HepG2 (cell line): ENCODE results near the gene LYSET. TPM values are rescaled to one million over a fixed set of nuclear protein-coding genes. Genes with fewer than 3 reads are reported as not detected.
A peak's percentile ranks its signal among the peaks of the same experiment; 100 is the strongest.

Experiments used
- ATAC-seq: fragments of 200-7000 bp; cut with Tn5 transposase; 3 replicates; pipeline ENCODE4 v1.9.1; 2020; ENCODE audit warnings: mild to moderate bottlenecking, moderate library complexity
- Bru-seq: library from RNA; stranded (reverse); fragments of 400-500 nt; gene quantifications from one replicate; lab custom pipeline; 2021; lab: Mats Ljungman, UMichigan
- BruChase-seq, 2 experiments: library from RNA; stranded (reverse); fragments of 400-500 nt; gene quantifications; one replicate each; lab custom pipeline; 2021; lab: Mats Ljungman, UMichigan
- BruUV-seq: library from RNA; stranded (reverse); fragments of 400-500 nt; replicated peaks from 2 replicates; lab custom pipeline; 2021; lab: Mats Ljungman, UMichigan
- CTCF ChIA-PET: fragments of 300-600 bp; formaldehyde crosslinking; extraction: SDS; loops from one replicate; lab custom pipeline; 2021; ENCODE audit warnings: low total read pairs, inconsistent platforms, low intra/inter-chr PET ratio; lab: Yijun Ruan, JAX
- POLR2A ChIA-PET: fragments of 350-600 bp; sonication (Branson Sonifier 250); formaldehyde crosslinking; loops from one replicate; lab custom pipeline; 2020; ENCODE audit warnings: antibody characterized with exemption, inconsistent platforms; lab: Yijun Ruan, JAX
- DNase-seq: peaks from one replicate; pipeline ENCODE4 v3.0.0-alpha.2; 2015; ENCODE audit warnings: low spot score
- FAIRE-seq: peaks from 3 replicates; lab custom pipeline; 2011; peaks lifted over from hg19 to GRCh38; lab: Jason Lieb, UNC
- H2AFZ ChIP-seq: one replicate; pipeline ENCODE4 v1.6.1; 2011; ENCODE audit warnings: low read length, inconsistent platforms
- H3K27ac ChIP-seq: fragments of 300-600 bp; 3 replicates; pipeline ENCODE4 v1.8.0; 2011; ENCODE audit warnings: mixed run types, mild to moderate bottlenecking, mixed read lengths, low read length, inconsistent platforms; ENCODE audit not compliant: insufficient read depth; ENCODE audit errors: extremely low read length
- H3K27me3 ChIP-seq, 2 experiments: fragments of 200-600 bp in 1 of 2; 2 replicates in 1 of 2; 3 replicates in 1 of 2; pipeline versions ENCODE4 v1.6.0 to v1.8.0; 2011; ENCODE audit warnings: low read length in 2 of 2, mild to moderate bottlenecking in 2 of 2, moderate library complexity in 2 of 2, inconsistent platforms in 1 of 2; ENCODE audit not compliant: insufficient read depth in 2 of 2, control insufficient read depth in 1 of 2
- H3K36me3 ChIP-seq, 2 experiments: fragments of 200-600 bp in 1 of 2; replicated peaks in 1 of 2; 2 replicates in 1 of 2; 3 replicates in 1 of 2; pipeline versions ENCODE4 v1.5.1 to v1.8.0; 2011; ENCODE audit warnings: low read length in 2 of 2, inconsistent platforms in 1 of 2; ENCODE audit not compliant: insufficient read depth in 2 of 2, control insufficient read depth in 1 of 2
- H3K4me1 ChIP-seq: 2 replicates; pipeline ENCODE4 v1.5.1; 2012; ENCODE audit warnings: low read length, inconsistent platforms; ENCODE audit not compliant: insufficient read depth
- H3K4me2 ChIP-seq: 2 replicates; pipeline ENCODE4 v1.6.0; 2011; ENCODE audit warnings: low read depth, low read length, inconsistent platforms
- H3K4me3 ChIP-seq, 3 experiments: fragments of 200-600 bp in 1 of 3; sonication (generic), shearing (Covaris generic) in 1 of 3; replicated peaks in 1 of 3; 2 replicates each; pipeline ENCODE4 v1.5.1; 2011 to 2016; ENCODE audit warnings: low read length in 3 of 3, inconsistent platforms in 2 of 3, low read depth in 2 of 3, mild to moderate bottlenecking in 2 of 3, control low read depth in 1 of 3, mixed read lengths in 1 of 3; ENCODE audit not compliant: insufficient read depth in 1 of 3
- H3K79me2 ChIP-seq: one replicate; pipeline ENCODE4 v1.6.1; 2011; ENCODE audit warnings: low read length, inconsistent platforms; ENCODE audit not compliant: insufficient read depth
- H3K9ac ChIP-seq: 2 replicates; pipeline ENCODE4 v1.6.0; 2011; ENCODE audit warnings: mild to moderate bottlenecking, low read depth, low read length, inconsistent platforms; ENCODE audit not compliant: insufficient read depth
- H3K9me3 ChIP-seq: 2 replicates; pipeline ENCODE4 v1.5.1; 2012; ENCODE audit warnings: mild to moderate bottlenecking, low read length
- H4K20me1 ChIP-seq: 2 replicates; pipeline ENCODE4 v1.6.0; 2011; ENCODE audit warnings: inconsistent platforms, mild to moderate bottlenecking, low read length, moderate library complexity; ENCODE audit not compliant: insufficient read depth
- DBP ChIP-seq: sonication (generic); formaldehyde crosslinking; IDR thresholded peaks from 2 replicates; pipeline ENCODE4 v1.4.0; 2020; ENCODE audit warnings: missing genetic modification reagents; ENCODE audit errors: not compliant biosample characterization
- HOXA9 ChIP-seq: sonication (generic); formaldehyde crosslinking; IDR thresholded peaks from 2 replicates; pipeline ENCODE4 v1.8.1; 2022; ENCODE audit warnings: missing genetic modification reagents, mild to moderate bottlenecking, moderate library complexity, borderline replicate concordance
- JARID2 ChIP-seq: sonication (generic); formaldehyde crosslinking; IDR thresholded peaks from 2 replicates; pipeline ENCODE4 v1.8.1; 2023; ENCODE audit warnings: missing genetic modification reagents, inconsistent platforms; ENCODE audit not compliant: insufficient replicate concordance
- MEF2D ChIP-seq: sonication (generic); formaldehyde crosslinking; IDR thresholded peaks from 2 replicates; pipeline ENCODE4 v1.5.1; 2020; ENCODE audit warnings: mild to moderate bottlenecking, missing genetic modification reagents
- SIN3A ChIP-seq: IDR thresholded peaks from 2 replicates; pipeline ENCODE4 v1.6.1; 2011; ENCODE audit warnings: low read depth, mild to moderate bottlenecking, control low read depth, low read length, borderline replicate concordance
- SNAPC5 ChIP-seq: sonication (generic); formaldehyde crosslinking; IDR thresholded peaks from 2 replicates; pipeline ENCODE4 v1.8.1; 2023; ENCODE audit warnings: mild to moderate bottlenecking, missing genetic modification reagents, borderline replicate concordance
- ZSCAN30 ChIP-seq: sonication (generic); formaldehyde crosslinking; IDR thresholded peaks from 2 replicates; pipeline ENCODE4 v1.5.0; 2020; ENCODE audit warnings: mild to moderate bottlenecking, missing genetic modification reagents
- WGBS: methylation state at CpG from one replicate; pipeline ENCODE4 v1.1.6; 2017; ENCODE audit warnings: low lambda C conversion rate; 5-methylcytosine and 5-hydroxymethylcytosine counted together
- in situ Hi-C: cut with HindIII; loops from 2 replicates; pipeline ENCODE4 v1.10.0; 2017; ENCODE audit warnings: low pct_unique_long_range_greater_than_20kb; ENCODE audit not compliant: extremely low pct_ligation_motif_present
- intact Hi-C: fragments of 100-400 bp; cut with micrococcal nuclease; formaldehyde crosslinking; loops from one replicate; pipeline ENCODE4 v1.10.0; 2022; ENCODE audit not compliant: unreplicated experiment
- long read RNA-seq, 2 experiments: library from RNA in 1 of 2; library from polyadenylated mRNA in 1 of 2; stranded (forward) in 1 of 2; unstranded in 1 of 2; transcript quantifications; one replicate each; pipeline ENCODE4 v2.0.0, GENCODE V29; 2019 to 2022
- polyA minus RNA-seq, 3 experiments: library from RNA; depleted of rRNA, polyadenylated mRNA; stranded (reverse); fragments of >200 nt; gene quantifications; 2 replicates each; pipeline ENCODE4 v1.2.3, GENCODE V29; 2011; ENCODE audit warnings: low replicate concordance in 1 of 3
- polyA plus RNA-seq, 8 experiments: library from polyadenylated mRNA; depleted of rRNA in 3 of 8; stranded (reverse) in 7 of 8; unstranded in 1 of 8; fragments of >200 nt; fragmentation: Illumina TruSeq in 4 of 8; extraction: Trizol in 4 of 8; gene quantifications; 2 replicates each; pipeline versions ENCODE4 v1.2.1 to v1.2.3, GENCODE V29; 2011 to 2016; ENCODE audit warnings: low read depth in 4 of 8, missing spikeins in 1 of 8, mixed read lengths in 1 of 8; ENCODE audit not compliant: insufficient read depth in 1 of 8
- total RNA-seq, 5 experiments: library from RNA; depleted of rRNA; stranded (reverse); fragments of >200 nt; fragmentation: Illumina TruSeq; extraction: Trizol; gene quantifications; 2 replicates each; pipeline ENCODE4 v1.2.3, GENCODE V29; 2016; ENCODE audit warnings: low read depth in 1 of 5
- TF ChIP-seq, protein P1 (sequence below): IDR thresholded peaks from 2 replicates; pipeline ENCODE4 v1.6.1; 2018; ENCODE audit warnings: missing genetic modification reagents, mild to moderate bottlenecking, missing compliant biosample characterization
- TF ChIP-seq, protein P2 (sequence below): sonication (generic); formaldehyde crosslinking; IDR thresholded peaks from 2 replicates; pipeline ENCODE4 v1.4.0; 2020; ENCODE audit warnings: missing genetic modification reagents

The LYSET gene, protein sequence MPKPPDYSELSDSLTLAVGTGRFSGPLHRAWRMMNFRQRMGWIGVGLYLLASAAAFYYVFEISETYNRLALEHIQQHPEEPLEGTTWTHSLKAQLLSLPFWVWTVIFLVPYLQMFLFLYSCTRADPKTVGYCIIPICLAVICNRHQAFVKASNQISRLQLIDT
- 19.1 and 20.1 TPM in 2 replicates for total RNA-seq (2016; rRNA removed; fragmentation: Illumina TruSeq; extraction: Trizol)
- total RNA-seq (2016; cell fraction: cytosol; rRNA removed; fragmentation: Illumina TruSeq; extraction: Trizol; ENCODE audit: low read depth), result 42.0 and 42.3 TPM in 2 replicates
- 16.7 and 22.4 TPM in 2 replicates for total RNA-seq (2016; cell fraction: insoluble cytoplasmic fraction; rRNA removed; fragmentation: Illumina TruSeq; extraction: Trizol)
- 51.5 and 52.1 TPM in 2 replicates for total RNA-seq (2016; cell fraction: membrane; rRNA removed; fragmentation: Illumina TruSeq; extraction: Trizol)
- 12.2 and 14.3 TPM in 2 replicates for total RNA-seq (2016; cell fraction: nucleus; rRNA removed; fragmentation: Illumina TruSeq; extraction: Trizol)
- 36.4 and 36.6 TPM in 2 replicates for polyA plus RNA-seq (2011; rRNA removed)
- 16.8 and 29.8 TPM in 2 replicates for polyA plus RNA-seq (2011; cell fraction: cytosol; rRNA removed)
- polyA plus RNA-seq (2011; cell fraction: nucleus; rRNA removed), result 5.7 and 8.0 TPM in 2 replicates
- polyA plus RNA-seq (2012), result 31.1 and 33.0 TPM in 2 replicates
- 79.3 and 89.7 TPM in 2 replicates for polyA plus RNA-seq (2016; cell fraction: cytosol; fragmentation: Illumina TruSeq; extraction: Trizol; ENCODE audit: low read depth)
- 30.2 and 31.4 TPM in 2 replicates for polyA plus RNA-seq (2016; cell fraction: insoluble cytoplasmic fraction; fragmentation: Illumina TruSeq; extraction: Trizol; ENCODE audit: low read depth)
- 77.9 and 80.5 TPM in 2 replicates for polyA plus RNA-seq (2016; cell fraction: membrane; fragmentation: Illumina TruSeq; extraction: Trizol; ENCODE audit: low read depth)
- polyA plus RNA-seq (2016; cell fraction: nucleus; fragmentation: Illumina TruSeq; extraction: Trizol; ENCODE audit: insufficient read depth, low read depth), result 26.1 and 29.5 TPM in 2 replicates
- polyA minus RNA-seq (2011; rRNA and poly(A)+ RNA removed; ENCODE audit: low replicate concordance), result 9.2 and 13.6 TPM in 2 replicates
- polyA minus RNA-seq (2011; cell fraction: cytosol; rRNA and poly(A)+ RNA removed), result 7.6 and 9.5 TPM in 2 replicates
- polyA minus RNA-seq (2011; cell fraction: nucleus; rRNA and poly(A)+ RNA removed), result 11.3 and 12.2 TPM in 2 replicates
- percentile 80 among the genes with signal in this experiment for Bru-seq, nascent RNA
- percentile 94 among the genes with signal in this experiment for BruChase-seq, experiment 1, labeled RNA remaining after a 6-hour chase
- BruChase-seq, experiment 2, labeled RNA remaining after a 2-hour chase, result percentile 89 among the genes with signal in this experiment
- long read RNA-seq, experiment 1, transcript TMEM251-201 (2 exons, 909 nt), result major isoform, 19 of 20 reads
- long read RNA-seq, experiment 1, partial matches to known transcripts, result 0 of 20 reads
- long read RNA-seq, experiment 1, other reads (novel, unspliced or antisense), result 1 of 20 reads
- long read RNA-seq, experiment 2, transcript TMEM251-201 (2 exons, 909 nt), result major isoform, 10 of 24 reads
- long read RNA-seq, experiment 2, transcript TMEM251-202 (2 exons, 1,303 nt), result minor isoform, 8 of 24 reads
- long read RNA-seq, experiment 2, partial matches to known transcripts, result 6 of 24 reads
- long read RNA-seq, experiment 2, other reads (novel, unspliced or antisense), result 0 of 24 reads

DNA sequence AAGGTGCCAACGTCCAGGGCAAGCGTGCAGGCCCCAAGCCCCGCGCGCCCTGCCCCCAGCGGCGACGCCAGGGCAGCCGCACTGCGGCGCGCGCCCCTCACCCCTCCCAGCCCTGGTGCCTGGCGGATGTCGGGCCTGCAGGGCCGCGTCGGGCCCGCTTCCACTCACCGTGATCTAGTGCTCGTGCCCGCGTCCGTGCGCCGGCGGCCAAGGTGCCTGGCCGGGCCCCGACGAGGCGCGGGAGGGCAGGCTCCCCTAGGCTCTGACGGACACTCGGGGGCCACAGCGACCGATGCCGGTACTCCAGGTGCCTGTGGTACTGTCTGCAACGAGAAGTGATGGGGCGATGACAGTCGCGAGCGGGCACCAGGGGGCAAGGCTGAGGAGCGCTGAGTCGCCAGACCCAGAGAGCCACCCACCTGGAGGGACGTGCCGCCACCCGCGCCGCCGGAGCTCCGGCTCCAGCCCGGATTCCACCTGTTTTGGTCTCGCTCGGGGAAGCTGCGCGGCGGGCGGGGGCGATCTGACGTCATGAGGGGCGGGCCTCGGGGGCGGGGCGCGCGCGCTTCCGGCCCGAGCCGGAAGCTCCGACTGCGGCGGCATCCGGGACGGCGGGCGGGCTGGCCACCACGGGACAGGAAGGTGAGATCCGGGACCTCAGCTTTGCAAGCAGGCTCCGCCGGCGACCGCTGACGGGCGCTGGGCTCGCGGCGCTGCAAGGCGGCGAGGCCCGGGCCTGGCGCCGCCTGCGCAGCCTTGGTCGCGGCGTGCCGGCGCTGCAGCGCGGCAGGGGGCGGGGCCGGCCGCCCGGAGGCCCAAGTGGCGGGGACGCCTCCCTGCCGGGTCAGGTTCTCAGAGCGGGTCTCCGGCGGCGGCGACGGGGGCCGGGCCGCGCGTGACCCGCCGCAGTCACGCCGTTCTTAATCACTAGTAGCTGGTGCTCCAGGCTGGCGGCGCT lies at the start of gene LYSET, which contains the start of gene MOAP1:
Gene LYSET, plus strand, starts transcription at position 927 of the 958 bp plus-strand sequence. CDS start 89 bp downstream, outside the sequence.
Gene MOAP1, minus strand, starts transcription at position 507 of the 958 bp plus-strand sequence. CDS start 655 bp downstream, outside the sequence.
- FAIRE-seq, result no peak
- H2AFZ ChIP-seq, result peak within 1 kb of the TSS; percentile 46
- in situ Hi-C loops (no loop called here), intact Hi-C loops (loop anchor here (2.0 kb wide), 1 partner anchor 22 kb away; the partner anchor contains the start of genes GON7 and UBR7)
- peak within 1 kb of the TSS; percentile 81 for H3K4me2 ChIP-seq
- ATAC-seq, result peak; percentile 94
- H3K36me3 ChIP-seq, result peaks cover 4 to 24% of the 10 kb centered on the region in 2 experiments; a peak in 3 of 5 replicates
- under 1% methylated on average over 26 of the region's 124 CpGs for WGBS
- BruUV-seq, result no TSS peak
- CTCF ChIA-PET, result interaction anchor here (1.1 kb wide), 1 partner anchor 69 kb away, joined by 5 read pairs; the partner anchor contains the start of gene ITPK1
- peak within 1 kb of the TSS; percentile 85 for H3K9ac ChIP-seq
- H3K27me3 ChIP-seq, result no peaks in the 10 kb centered on the region; a peak in 1 of 5 replicates
- H3K4me3 ChIP-seq, result peak within 1 kb of the TSS; percentile 74 to 99 (median 90)
- H3K9me3 ChIP-seq, result no peaks in the 10 kb centered on the region
- POLR2A ChIA-PET, result interaction anchor here (0.6 to 1.9 kb wide), 13 partner anchors 9 to 191 kb away, joined by 3 to 26 read pairs (median 4); partner anchors contain the start of genes GON7 and UBR7
- peak within 1 kb of the TSS; percentile 86 for H3K27ac ChIP-seq
- no peaks in the 10 kb centered on the region for H4K20me1 ChIP-seq
- peaks cover 30% of the 10 kb centered on the region for H3K4me1 ChIP-seq
- H3K79me2 ChIP-seq, result peaks cover 28% of the 10 kb centered on the region
- peak; percentile 79 for DNase-seq
- TF ChIP-seq HOXA9 (peak; percentile 44), DBP (peak; percentile 45), SIN3A (peak; percentile 37; the same call in 1 of the 2 replicates), SNAPC5 (no peak), JARID2 (no peak), ZSCAN30 (no peak), MEF2D (CRISPR knock-in tag) (0 out of 2 replicates have a peak, but pooled peaks have one; percentile 36)
- TF ChIP-seq, protein P1, sequence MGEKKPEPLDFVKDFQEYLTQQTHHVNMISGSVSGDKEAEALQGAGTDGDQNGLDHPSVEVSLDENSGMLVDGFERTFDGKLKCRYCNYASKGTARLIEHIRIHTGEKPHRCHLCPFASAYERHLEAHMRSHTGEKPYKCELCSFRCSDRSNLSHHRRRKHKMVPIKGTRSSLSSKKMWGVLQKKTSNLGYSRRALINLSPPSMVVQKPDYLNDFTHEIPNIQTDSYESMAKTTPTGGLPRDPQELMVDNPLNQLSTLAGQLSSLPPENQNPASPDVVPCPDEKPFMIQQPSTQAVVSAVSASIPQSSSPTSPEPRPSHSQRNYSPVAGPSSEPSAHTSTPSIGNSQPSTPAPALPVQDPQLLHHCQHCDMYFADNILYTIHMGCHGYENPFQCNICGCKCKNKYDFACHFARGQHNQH (CRISPR knock-in tag), result peak; percentile 75; the same call in 1 of the 2 replicates
- TF ChIP-seq, protein P2, sequence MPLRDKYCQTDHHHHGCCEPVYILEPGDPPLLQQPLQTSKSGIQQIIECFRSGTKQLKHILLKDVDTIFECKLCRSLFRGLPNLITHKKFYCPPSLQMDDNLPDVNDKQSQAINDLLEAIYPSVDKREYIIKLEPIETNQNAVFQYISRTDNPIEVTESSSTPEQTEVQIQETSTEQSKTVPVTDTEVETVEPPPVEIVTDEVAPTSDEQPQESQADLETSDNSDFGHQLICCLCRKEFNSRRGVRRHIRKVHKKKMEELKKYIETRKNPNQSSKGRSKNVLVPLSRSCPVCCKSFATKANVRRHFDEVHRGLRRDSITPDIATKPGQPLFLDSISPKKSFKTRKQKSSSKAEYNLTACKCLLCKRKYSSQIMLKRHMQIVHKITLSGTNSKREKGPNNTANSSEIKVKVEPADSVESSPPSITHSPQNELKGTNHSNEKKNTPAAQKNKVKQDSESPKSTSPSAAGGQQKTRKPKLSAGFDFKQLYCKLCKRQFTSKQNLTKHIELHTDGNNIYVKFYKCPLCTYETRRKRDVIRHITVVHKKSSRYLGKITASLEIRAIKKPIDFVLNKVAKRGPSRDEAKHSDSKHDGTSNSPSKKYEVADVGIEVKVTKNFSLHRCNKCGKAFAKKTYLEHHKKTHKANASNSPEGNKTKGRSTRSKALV (CRISPR knock-in tag), result 0 out of 2 replicates have a peak, but pooled peaks have one; percentile 60
